ENCODE results near the gene COQ4.

The COQ4 gene

GRCh38 chr9:128344931-128345605 lies 22.4 kb downstream of the COQ4 start:
- H3K27ac ChIP-seq (replicated peaks) = no peak overlapping the region
- TF ChIP-seq GABPA (IDR thresholded peaks at IDR 0.05; ENCODE audit: low read depth) (no peak), SPI1 (IDR thresholded peaks at IDR 0.05; ENCODE audit: borderline replicate concordance, low read depth) (no peak), POLR2AphosphoS5 (IDR thresholded peaks at IDR 0.05; ENCODE audit: low read depth) (no peak)
- TF ChIP-seq, protein P1, sequence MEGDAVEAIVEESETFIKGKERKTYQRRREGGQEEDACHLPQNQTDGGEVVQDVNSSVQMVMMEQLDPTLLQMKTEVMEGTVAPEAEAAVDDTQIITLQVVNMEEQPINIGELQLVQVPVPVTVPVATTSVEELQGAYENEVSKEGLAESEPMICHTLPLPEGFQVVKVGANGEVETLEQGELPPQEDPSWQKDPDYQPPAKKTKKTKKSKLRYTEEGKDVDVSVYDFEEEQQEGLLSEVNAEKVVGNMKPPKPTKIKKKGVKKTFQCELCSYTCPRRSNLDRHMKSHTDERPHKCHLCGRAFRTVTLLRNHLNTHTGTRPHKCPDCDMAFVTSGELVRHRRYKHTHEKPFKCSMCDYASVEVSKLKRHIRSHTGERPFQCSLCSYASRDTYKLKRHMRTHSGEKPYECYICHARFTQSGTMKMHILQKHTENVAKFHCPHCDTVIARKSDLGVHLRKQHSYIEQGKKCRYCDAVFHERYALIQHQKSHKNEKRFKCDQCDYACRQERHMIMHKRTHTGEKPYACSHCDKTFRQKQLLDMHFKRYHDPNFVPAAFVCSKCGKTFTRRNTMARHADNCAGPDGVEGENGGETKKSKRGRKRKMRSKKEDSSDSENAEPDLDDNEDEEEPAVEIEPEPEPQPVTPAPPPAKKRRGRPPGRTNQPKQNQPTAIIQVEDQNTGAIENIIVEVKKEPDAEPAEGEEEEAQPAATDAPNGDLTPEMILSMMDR (IDR thresholded peaks at IDR 0.05; ENCODE audit: insufficient read depth, low read length) = no peak
- TF ChIP-seq, protein P2, sequence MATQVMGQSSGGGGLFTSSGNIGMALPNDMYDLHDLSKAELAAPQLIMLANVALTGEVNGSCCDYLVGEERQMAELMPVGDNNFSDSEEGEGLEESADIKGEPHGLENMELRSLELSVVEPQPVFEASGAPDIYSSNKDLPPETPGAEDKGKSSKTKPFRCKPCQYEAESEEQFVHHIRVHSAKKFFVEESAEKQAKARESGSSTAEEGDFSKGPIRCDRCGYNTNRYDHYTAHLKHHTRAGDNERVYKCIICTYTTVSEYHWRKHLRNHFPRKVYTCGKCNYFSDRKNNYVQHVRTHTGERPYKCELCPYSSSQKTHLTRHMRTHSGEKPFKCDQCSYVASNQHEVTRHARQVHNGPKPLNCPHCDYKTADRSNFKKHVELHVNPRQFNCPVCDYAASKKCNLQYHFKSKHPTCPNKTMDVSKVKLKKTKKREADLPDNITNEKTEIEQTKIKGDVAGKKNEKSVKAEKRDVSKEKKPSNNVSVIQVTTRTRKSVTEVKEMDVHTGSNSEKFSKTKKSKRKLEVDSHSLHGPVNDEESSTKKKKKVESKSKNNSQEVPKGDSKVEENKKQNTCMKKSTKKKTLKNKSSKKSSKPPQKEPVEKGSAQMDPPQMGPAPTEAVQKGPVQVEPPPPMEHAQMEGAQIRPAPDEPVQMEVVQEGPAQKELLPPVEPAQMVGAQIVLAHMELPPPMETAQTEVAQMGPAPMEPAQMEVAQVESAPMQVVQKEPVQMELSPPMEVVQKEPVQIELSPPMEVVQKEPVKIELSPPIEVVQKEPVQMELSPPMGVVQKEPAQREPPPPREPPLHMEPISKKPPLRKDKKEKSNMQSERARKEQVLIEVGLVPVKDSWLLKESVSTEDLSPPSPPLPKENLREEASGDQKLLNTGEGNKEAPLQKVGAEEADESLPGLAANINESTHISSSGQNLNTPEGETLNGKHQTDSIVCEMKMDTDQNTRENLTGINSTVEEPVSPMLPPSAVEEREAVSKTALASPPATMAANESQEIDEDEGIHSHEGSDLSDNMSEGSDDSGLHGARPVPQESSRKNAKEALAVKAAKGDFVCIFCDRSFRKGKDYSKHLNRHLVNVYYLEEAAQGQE (IDR thresholded peaks at IDR 0.05; ENCODE audit: insufficient replicate concordance, low read depth) = no peak

DNA sequence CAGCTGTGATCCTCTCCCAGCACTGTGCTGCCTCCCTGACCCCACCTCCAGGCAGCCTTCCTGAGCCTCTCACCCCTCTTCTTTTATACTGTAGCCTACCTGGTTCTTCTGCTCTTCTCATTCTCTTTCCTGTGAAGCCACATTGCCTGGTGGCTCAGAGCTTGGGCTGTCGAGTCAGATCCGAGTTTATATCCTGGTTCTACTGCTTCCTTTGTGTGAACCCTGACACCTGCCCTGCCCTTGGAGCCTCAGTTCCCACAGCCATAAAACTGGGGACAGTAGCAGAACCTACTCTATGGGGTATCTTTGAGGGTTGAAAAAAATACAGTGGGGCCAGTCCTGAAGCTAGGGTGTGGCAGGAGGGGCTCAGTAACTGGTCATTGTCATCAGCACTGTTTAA lies 26.5 kb downstream of the COQ4 start:
- H3K27ac ChIP-seq (replicated peaks) = no peak overlapping the region
- TF ChIP-seq, protein P1 (IDR thresholded peaks at IDR 0.05; ENCODE audit: insufficient read depth, low read length) = no peak
- TF ChIP-seq, protein P2 (IDR thresholded peaks at IDR 0.05; ENCODE audit: insufficient replicate concordance, low read depth) = no peak
- TF ChIP-seq POLR2AphosphoS5 (IDR thresholded peaks at IDR 0.05; ENCODE audit: low read depth) (no peak), GABPA (IDR thresholded peaks at IDR 0.05; ENCODE audit: low read depth) (no peak), SPI1 (IDR thresholded peaks at IDR 0.05; ENCODE audit: borderline replicate concordance, low read depth) (no peak)

More at GRCh38 chr9:128344931-128345605, 22.4 kb downstream of the COQ4 start:
- H3K4me3 ChIP-seq (replicated peaks; ENCODE audit: insufficient read depth, low read length) = no peak overlapping the region
- DNase-seq (ENCODE audit: low read depth in 1 of 2, low spot score in 1 of 2) = no peak
- no peaks in the 10 kb centered on the region for H3K27me3 ChIP-seq (ENCODE audit: insufficient read depth, poor library complexity, severe bottlenecking)

DNA sequence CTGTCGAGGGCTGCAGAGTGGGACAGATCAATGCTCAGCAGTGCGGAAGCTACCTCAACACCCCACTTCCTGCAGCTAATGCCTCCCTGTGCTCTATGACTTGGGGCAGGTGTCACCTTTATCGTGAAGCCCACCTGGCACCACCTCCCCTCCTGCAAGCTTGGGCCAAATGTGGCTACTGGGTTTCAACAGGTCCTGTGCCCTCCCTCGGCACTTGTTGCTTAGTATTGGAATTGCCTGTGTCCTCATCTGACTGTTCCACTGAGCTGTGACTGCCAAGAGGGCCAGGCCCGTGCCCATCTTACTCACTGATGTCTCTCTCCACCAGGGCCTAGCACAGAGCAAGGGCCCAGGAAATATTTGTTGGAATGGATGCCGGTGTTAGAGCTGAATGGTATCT lies 27.1 kb downstream of the COQ4 start:
- no peak for DNase-seq (ENCODE audit: low read depth in 1 of 2, low spot score in 1 of 2)
- no peak for TF ChIP-seq GABPA (IDR thresholded peaks at IDR 0.05; ENCODE audit: low read depth)
- TF ChIP-seq, protein P2 (IDR thresholded peaks at IDR 0.05; ENCODE audit: insufficient replicate concordance, low read depth) = no peak
- TF ChIP-seq, protein P1 (IDR thresholded peaks at IDR 0.05; ENCODE audit: insufficient read depth, low read length) = no peak
- TF ChIP-seq POLR2AphosphoS5 (IDR thresholded peaks at IDR 0.05; ENCODE audit: low read depth) = no peak
- no peak for TF ChIP-seq SPI1 (IDR thresholded peaks at IDR 0.05; ENCODE audit: borderline replicate concordance, low read depth)
- Histone ChIP-seq H3K27me3 (ENCODE audit: insufficient read depth, poor library complexity, severe bottlenecking) (no peaks in the 10 kb centered on the region), H3K4me3 (replicated peaks; ENCODE audit: insufficient read depth, low read length) (no peak overlapping the region), H3K27ac (replicated peaks) (no peak overlapping the region)

More for the DNA sequence above, 26.5 kb downstream of the COQ4 start:
- Histone ChIP-seq H3K27me3 (ENCODE audit: insufficient read depth, poor library complexity, severe bottlenecking) (no peaks in the 10 kb centered on the region), H3K4me3 (replicated peaks; ENCODE audit: insufficient read depth, low read length) (no peak overlapping the region)
- DNase-seq (ENCODE audit: low read depth in 1 of 2, low spot score in 1 of 2) = no peak
